Stomach (tissue), 4 donors: ENCODE data around the gene PDE3A.

Experiments
- CTCF ChIP-seq, 7 experiments: fragments of 450-650 bp in 4 of 7; fragments of 200-600 bp in 3 of 7; sonication (generic) in 3 of 7; IDR thresholded peaks; one replicate each; pipeline ENCODE4 v1.5.1; 2016 to 2019; ENCODE audit warnings: antibody characterized with exemption in 7 of 7, control low read depth in 2 of 7, mild to moderate bottlenecking in 1 of 7
- POLR2A ChIP-seq, 4 donors: fragments of 450-650 bp; IDR thresholded peaks; one replicate each; pipeline ENCODE4 v1.6.1; 2016; ENCODE audit warnings: antibody characterized with exemption in 4 of 4, control low read depth in 2 of 4, mild to moderate bottlenecking in 1 of 4, moderate library complexity in 1 of 4

- no peak for TF ChIP-seq POLR2A (IDR thresholded peaks at IDR 0.05)
- TF ChIP-seq CTCF (IDR thresholded peaks at IDR 0.05), result no peak
Measured at GRCh38 chr12:20548611-20549010, 180.3 kb downstream of the PDE3A start.
